HG03439 (cell line): ENCODE measurements around the gene DUX4.
"Not testable (repeated sequence)": the region's sequence is repeated elsewhere in the genome, so short reads cannot be mapped to it uniquely, and the experiment has no call there.

ENCODE experiments used
- ATAC-seq: cut with Tn5 transposase; IDR thresholded peaks from one replicate; pipeline ENCODE4 v1.9.1; 2021; ENCODE audit warnings: mild to moderate bottlenecking, moderate library complexity; ENCODE audit not compliant: unreplicated experiment

The DUX4 gene

DNA sequence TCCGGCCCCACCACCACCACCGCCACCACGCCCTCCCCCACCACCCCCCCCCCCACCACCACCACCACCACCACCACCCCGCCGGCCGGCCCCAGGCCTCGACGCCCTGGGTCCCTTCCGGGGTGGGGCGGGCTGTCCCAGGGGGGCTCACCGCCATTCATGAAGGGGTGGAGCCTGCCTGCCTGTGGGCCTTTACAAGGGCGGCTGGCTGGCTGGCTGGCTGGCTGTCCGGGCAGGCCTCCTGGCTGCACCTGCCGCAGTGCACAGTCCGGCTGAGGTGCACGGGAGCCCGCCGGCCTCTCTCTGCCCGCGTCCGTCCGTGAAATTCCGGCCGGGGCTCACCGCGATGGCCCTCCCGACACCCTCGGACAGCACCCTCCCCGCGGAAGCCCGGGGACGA, at the start of gene DUX4:
Gene DUX4 (plus strand): TSS at position 347 of the 400 bp plus-strand sequence. CDS start 0 bp downstream, at position 347.
- ATAC-seq: not testable (repeated sequence)

DNA sequence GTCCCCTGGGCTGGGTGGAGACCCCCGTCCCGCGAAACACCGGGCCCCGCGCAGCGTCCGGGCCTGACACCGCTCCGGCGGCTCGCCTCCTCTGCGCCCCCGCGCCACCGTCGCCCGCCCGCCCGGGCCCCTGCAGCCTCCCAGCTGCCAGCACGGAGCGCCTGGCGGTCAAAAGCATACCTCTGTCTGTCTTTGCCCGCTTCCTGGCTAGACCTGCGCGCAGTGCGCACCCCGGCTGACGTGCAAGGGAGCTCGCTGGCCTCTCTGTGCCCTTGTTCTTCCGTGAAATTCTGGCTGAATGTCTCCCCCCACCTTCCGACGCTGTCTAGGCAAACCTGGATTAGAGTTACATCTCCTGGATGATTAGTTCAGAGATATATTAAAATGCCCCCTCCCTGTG, 1.9 kb downstream of the DUX4 start:
- not testable (repeated sequence) for ATAC-seq

DNA sequence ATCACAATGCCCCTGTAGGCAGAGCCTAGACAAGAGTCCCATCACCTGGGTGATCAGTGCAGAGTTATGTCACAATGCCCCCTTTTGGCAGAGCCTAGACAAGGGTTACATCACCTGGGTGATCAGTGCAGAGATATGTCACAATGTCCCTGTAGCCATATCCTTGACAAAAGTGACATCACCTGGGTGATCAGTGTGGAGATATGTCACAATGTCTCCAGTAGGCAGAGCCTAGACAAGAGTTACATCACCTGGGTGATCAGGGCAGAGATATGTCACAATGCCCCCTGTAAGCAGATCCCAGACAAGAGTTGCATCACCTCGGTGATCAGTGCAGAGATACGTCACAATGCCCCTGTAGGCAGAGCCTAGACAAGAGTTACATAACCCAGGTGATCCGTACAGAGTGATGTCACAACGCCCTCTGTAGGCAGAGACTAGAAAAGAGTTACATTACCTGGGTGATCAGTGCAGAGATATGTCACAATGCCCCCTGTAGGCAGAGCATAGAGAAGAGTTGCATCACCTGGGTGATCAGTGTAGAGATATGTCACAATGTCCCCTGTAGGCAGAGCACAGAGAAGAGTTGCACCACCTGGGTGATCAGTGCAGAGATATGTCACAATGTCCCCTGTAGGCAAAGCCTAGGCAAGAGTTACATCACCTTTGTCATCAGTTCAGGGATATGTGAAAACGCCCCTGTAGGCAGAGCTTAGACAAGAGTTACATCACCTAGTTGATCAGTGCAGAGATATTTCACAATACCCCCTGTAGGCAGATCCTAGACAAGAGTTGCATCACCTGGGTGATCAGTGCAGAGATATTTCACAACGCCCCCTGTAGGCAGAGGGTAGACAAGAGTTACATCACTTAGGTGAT, 4.4 kb downstream of the DUX4 start:
- ATAC-seq: not testable (repeated sequence)

DNA sequence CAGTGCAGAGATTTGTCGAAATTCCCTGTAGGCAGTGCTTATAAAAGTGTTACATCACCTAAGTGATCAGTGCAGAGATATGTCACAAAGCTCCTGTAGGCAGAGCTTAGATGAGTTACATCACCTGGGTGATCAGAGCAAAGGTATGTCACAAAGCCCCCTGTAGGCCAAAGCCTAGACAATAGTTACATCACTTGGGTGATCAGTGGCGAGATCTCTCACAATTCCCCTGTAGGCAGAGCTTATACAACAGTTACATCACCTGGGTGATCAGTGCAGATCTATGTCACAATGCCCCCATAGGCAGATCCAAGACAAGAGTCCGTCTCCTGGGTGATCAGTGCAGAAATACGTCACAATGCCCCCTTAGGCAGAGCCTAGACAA, 5.0 kb downstream of the DUX4 start:
- ATAC-seq: peak; percentile 8

DNA sequence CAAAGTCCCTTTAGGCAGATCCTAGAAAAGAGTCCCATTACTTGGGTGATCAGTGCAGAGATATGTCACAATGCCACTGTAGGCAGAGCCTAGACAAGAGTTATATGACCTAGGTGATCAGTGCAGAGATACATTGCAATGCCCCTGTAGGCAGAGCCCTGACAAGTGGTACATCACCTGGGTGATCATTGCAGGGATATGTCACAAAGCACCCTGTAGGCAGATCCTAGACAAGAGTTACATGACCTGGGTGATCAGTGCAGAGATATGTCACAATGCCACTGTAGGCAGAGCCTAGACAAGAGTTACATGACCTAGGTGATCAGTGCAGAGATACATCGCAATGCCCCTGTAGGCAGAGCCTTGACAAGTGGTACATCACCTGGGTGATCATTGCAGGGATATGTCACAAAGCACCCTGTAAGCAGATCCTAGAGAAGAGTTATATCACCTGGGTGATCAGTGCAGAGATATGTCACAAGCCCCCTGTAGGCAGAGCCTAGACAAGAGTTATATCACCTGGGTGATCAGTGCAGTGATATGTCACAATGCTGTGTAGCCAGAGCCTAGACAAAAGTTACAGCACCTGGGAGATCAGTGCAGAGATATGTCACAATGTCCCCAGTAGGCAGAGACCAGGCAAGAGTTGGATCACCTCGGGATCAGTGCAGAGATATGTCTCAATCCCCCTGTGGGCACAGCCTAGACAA, 5.6 kb downstream of the DUX4 start:
- peak; percentile 73 for ATAC-seq

DNA sequence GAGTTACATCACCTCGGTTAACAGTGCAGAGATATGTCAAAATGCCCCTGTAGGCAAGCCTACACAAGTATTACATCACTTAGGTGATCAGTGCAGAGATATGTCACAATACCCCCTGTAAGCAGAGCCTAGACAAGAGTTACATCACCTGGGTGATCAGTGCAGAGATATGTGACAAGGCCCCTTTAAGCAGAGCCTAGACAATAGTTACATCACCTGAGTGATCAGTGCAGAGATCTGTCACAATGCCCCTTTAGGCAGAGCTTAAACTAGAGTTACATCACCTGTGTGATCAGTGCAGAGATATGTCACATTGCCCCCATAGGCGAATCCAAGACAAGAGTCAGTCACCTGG, 6.1 kb downstream of the DUX4 start:
- peak; percentile 42 for ATAC-seq

DNA sequence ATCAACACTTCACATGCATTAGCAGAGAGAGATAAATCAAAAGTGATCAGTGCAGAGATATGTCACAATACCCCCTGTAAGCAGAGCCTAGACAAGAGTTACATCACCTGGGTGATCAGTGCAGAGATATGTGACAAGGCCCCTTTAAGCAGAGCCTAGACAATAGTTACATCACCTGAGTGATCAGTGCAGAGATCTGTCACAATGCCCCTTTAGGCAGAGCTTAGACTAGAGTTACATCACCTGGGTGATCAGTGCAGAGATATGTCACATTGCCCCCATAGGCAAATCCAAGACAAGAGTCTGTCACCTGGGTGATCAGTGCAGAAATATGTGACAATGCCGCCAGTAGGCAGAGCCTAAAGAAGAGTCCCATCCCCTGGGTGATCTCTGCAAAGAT, 7.4 kb downstream of the DUX4 start:
- ATAC-seq: not testable (repeated sequence)

DNA sequence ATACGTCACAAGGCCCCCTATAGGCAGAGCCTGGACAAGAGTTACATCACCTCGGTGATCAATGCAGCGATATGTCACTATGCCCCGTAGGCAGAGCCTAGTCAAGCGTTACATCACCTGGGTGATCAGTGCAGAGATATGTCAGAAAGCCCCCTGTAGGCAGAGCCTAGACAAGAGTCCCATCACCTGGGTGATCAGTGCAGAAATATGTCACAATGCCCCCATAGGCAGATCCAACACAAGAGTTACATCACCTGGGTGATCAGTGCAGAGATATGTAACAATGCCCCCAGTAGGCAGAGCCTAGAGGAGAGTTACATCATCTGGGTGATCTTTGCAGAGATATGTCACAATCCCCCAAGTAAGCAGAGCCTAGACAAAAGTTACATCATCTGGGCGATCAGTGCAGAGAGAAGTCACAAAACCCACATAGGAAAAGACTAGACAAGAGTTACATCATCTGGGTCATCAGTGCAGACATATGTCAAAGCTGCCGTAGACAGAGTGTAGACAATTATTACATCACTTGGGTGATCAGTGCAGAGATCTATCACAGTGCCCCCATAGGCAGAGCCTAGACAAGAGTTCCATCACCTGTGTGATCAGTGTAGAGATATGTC, 8.0 kb downstream of the DUX4 start:
- ATAC-seq: not testable (repeated sequence)

DNA sequence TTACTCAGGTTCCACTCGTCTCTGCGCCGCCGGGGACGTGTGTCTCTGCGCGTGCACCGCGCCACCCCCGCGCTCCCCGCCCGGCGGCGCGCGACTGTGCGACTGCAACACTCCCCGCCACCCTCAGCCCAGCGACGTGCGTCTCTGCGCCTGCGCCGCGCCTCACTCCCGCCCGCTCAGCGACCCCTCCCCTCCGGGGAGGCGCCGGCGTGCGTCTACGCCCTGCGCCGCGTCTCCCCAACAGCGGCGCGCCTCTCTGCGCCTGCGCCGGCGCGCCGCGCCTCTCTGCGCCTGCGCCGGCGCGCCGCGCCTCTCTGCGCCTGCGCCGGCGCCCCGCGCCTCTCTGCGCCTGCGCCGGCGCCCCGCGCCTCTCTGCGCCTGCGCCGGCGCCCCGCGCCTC, 29.9 kb downstream of the DUX4 start:
- not testable (repeated sequence) for ATAC-seq
